ENCODE data around the gene EP400.

EP400 gene

DNA sequence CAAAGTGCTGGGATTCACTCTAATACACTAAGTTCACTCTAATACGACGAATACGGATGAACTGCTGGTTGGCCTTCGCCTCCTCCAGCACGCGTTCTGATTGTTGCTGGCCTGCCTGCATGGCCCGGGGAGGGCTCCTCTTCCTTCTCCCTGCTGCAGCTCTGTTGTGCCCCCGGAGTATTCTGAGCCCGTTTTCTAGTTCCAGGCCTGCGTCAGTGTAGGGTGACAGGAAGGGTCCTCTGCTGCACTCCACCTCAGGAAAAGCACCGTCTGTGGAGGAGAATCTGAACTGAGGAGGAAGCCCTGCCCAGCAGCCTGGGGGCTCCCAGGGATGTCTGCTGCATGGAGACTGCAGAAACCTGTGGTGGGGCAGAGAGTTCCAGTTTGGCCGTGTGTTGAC is 150.0 kb downstream of the EP400 start:
- DNase-seq: peak; percentile 42

- peak; percentile 40 for DNase-seq
These were observed 150.7 kb downstream of the EP400 start for GRCh38 chr12:132100306-132101065.

GRCh38 chr12:132102297-132102696 is 152.6 kb downstream of the EP400 start:
- DNase-seq: peak; percentile 18

DNA sequence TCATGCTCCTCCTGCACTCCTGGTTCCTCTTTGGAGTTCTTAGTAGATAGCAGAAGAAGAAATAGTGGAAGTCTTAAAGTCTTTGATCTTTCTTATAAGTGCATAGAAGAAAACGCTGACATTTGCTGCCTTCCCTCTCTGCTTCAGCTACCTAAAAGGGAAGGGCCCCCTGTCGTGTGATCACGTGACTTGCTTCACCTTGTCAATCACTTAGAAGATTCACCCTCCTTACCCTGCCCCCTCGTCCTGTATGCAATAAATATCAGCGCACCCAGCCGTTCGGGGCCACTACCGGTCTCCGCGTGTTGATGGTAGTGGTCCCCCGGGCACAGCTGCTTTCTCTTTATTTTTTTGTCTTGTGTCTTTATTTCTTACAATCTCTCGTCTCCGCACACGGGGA is 153.3 kb downstream of the EP400 start:
- DNase-seq: peak; percentile 25

DNA sequence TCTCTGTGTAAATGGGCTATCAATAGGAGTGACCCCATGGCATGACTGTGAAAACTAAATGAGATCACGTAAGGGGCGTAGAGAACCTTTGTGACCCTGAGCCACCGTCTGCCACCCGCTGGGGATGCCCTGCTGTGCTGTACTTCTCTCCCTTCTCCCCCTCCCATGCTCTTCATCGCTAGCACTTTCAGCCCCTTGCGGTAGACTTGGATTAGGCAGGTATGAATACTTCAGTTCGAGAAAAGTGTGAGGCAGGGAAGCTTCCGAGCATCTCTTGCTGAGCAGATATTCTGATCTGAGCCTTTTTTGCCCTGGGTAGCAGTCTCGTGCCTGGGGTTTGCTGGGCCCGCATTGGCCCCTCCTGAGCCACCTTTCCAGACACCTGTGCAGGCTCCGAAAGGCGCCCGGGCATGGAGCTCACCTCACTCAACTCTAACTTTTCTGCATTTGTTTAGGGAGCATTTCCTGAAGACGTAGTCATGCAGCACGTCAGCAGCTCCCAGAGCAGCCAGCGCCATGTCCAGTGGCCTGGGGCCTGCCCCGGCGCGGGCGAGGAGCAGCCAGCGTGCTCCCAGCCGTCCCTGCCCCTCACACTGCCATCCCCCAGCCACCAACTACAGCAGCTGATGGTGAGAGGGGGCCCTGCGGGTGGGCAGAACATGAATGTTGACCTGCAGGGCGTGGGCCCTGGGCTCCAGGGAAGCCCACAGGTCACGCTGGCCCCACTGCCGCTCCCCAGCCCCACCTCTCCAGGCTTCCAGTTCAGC is 154.0 kb downstream of the EP400 start:
- peak; percentile 38 for DNase-seq

- DNase-seq: peak; percentile 20
These were observed 155.7 kb downstream of the EP400 start for GRCh38 chr12:132105467-132105866.

DNA sequence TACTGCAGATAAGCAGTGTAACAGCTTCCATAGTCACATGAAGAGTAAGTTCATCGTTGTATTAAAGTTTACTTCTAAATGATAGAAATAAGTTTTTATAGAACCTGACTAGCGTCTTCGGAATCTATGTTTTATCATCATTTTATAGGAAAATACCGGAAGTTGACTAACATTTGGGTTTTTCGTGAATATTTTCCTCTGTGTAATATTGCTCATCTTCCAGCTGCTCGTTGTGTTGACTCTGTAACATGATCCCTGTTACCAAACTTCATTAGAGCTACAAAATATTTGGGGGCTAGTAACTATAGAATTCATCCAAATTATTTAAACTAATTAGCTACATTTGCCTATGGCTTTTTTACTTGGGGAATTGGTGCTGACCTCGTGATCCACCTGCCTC is 157.2 kb downstream of the EP400 start:
- DNase-seq: no peak

GRCh38 chr12:132108211-132108832 is 158.6 kb downstream of the EP400 start:
- DNase-seq: peak; percentile 32

- DNase-seq: peak; percentile 13
These were observed 160.0 kb downstream of the EP400 start for GRCh38 chr12:132109741-132110140.

- peak; percentile 13 for DNase-seq
These were observed 160.9 kb downstream of the EP400 start for GRCh38 chr12:132110677-132111076.

DNA sequence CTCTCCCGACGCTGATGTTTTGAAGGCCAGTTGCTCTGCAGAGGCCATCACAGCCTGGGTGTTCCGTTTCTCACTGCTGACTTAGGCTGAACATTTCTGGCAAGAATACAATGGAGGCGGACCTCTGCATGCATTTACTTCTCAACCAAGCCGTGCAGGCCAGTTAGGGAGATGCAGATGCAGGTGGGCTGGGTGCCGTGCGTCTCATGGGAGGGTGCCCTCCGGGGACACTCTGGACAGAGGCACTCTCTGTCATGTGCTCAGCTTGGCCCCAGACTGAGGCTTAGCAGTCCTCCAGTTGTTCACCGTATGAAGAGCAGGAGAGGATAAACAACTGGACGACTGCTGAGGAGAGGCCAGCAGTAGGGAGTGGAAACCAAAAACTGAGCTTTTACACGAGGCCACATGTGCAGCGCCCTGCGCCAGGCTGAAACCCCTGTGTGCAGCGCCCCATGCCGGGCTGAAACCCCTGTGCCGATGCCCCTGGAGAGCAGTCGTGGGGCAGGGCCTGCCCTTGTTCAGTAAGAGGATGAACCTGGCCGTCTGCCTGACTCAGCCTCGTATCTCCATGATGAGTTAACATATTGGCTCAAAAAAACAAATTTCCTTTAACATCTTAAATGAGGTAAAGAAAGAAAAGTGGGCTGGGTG is 162.0 kb downstream of the EP400 start:
- DNase-seq: peak; percentile 34

- DNase-seq: peak; percentile 39
These were observed 164.9 kb downstream of the EP400 start for GRCh38 chr12:132114667-132115066.

- DNase-seq: peak; percentile 39
These were observed 165.8 kb downstream of the EP400 start for GRCh38 chr12:132115500-132115899.

DNA sequence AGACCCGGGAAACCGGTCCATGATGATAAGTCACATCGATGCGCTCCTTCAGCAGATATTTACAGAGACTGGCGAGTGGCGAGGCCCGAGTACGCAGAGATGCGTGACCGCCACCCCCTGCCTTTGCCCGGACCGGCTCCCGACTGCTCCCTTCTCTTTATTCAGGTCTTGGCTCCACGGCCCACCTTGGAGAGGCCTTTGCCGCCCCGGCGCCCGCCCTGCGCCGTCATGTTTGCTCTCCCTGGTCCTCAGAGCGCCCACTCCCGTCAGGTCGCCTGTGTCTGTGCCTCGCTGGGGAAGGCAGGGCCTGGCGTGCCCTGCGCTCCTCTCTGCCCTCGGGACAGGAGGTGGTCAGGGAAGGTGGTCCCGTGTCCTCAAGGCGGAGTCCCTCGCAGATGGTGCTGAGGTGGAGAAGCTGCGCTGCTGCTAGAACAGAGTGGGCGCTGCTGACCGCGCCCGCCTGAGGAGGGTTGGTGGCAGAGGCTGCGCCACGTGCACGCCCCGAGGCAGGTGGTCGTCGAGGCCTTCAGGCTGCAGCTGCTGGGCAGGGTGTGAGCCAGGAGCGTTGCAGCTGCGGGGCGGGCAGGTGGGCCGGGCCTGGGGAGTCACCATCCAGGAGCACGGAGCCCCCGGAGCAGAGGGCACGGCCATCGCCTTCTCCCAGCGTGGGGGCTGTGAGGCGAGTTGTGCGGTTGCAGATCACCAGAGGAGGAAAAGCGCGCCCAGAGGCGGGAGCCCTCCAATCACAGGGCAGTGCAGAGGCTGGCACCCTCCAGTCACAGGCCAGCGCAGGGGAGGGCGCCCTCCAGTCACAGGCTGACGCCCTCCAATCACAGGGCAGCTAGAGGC is 167.2 kb downstream of the EP400 start:
- DNase-seq: peak; percentile 36

DNA sequence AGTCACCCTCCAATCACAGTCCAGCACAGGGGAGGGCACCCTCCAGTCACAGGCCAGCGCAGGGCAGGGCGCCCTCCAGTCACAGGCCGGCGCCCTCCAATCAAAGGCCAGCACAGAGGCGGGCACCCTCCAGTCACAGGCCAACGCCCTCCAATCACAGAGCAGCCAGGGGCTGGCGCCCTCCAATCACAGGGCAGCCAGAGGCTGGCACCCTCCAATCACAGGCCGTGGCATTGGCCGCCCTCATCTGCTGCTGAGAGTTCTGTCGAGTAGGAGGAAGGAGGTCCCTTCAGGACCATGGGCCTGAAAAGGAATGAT is 167.8 kb downstream of the EP400 start:
- peak; percentile 42 for DNase-seq

- DNase-seq: peak; percentile 37
These were observed 169.1 kb downstream of the EP400 start for GRCh38 chr12:132118876-132119275.

GRCh38 chr12:132121283-132121682 is 171.5 kb downstream of the EP400 start:
- peak; percentile 17 for DNase-seq

- no peak for DNase-seq
These were observed 174.4 kb downstream of the EP400 start for GRCh38 chr12:132123970-132124765.

DNA sequence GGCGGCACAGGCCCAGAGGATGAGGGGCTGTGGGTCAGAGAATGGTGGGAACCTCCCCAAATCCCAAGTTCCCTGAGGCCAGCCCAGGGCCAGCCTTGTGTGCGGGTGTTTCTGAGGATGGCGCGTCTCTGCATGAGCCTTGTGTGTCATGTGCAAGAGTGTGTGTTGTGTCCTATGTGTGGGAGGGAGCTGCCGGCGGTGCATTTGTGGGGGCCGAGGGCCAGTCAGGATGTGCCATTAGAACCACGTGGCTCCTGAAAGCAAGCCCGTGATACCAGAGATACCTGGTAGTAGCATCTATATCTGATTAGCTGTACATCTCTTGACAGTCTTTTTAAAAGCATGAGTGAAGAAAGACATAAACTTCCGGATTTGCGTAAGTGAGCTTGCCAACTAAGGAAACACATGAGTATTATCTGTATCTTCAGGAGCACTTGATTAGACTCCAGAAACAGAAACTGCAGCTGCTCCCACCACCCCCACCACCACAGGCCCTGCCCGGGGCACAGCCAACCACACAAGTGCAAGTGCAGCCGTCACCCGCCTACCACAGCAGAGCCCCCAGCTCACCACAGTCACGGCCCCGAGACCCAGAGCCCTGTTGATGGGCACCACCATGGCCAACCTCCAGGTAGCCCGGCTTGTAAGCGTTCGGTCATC is 175.2 kb downstream of the EP400 start:
- peak; percentile 45 for DNase-seq

GRCh38 chr12:132125736-132126135 is 176.0 kb downstream of the EP400 start:
- peak; percentile 35 for DNase-seq

GRCh38 chr12:132127041-132127440 is 177.3 kb downstream of the EP400 start:
- peak; percentile 33 for DNase-seq
